GM04504 (cell line): ENCODE data around the gene TTPAL.

Experiments used
- DNase-seq: peaks from one replicate; pipeline ENCODE4 v3.0.0-alpha.2; 2012; ENCODE audit warnings: low read depth

The TTPAL gene

GRCh38 chr20:44497761-44498160 lies 22.1 kb downstream of the TTPAL start:
- no peak for DNase-seq

- DNase-seq = no peak
These were observed 24.5 kb downstream of the TTPAL start for GRCh38 chr20:44500221-44500620.

GRCh38 chr20:44501448-44501847 lies 25.8 kb downstream of the TTPAL start:
- peak; percentile 73 for DNase-seq

GRCh38 chr20:44502968-44503367 lies 27.3 kb downstream of the TTPAL start:
- DNase-seq = no peak

- no peak for DNase-seq
These were observed 29.0 kb downstream of the TTPAL start for GRCh38 chr20:44504402-44505307.

GRCh38 chr20:44509762-44510161 lies 34.1 kb downstream of the TTPAL start:
- no peak for DNase-seq

- DNase-seq = no peak
These were observed 38.2 kb downstream of the TTPAL start for GRCh38 chr20:44513871-44514270.

GRCh38 chr20:44516491-44516890 lies 40.8 kb downstream of the TTPAL start:
- no peak for DNase-seq

- no peak for DNase-seq
These were observed 41.8 kb downstream of the TTPAL start for GRCh38 chr20:44517454-44517853.

- DNase-seq = no peak
These were observed 42.6 kb downstream of the TTPAL start for GRCh38 chr20:44518248-44518647.

- DNase-seq = no peak
These were observed 45.2 kb downstream of the TTPAL start for GRCh38 chr20:44520881-44521280.

GRCh38 chr20:44521484-44522481 lies 46.1 kb downstream of the TTPAL start, which contains the start of gene SERINC3:
SERINC3 (minus strand) TSS chr20:44522070; CDS start chr20:44521951, 119 bp downstream.
- DNase-seq = peak; percentile 88

GRCh38 chr20:44522841-44523240 lies 47.2 kb downstream of the TTPAL start:
- DNase-seq = no peak

GRCh38 chr20:44523746-44524145 lies 48.1 kb downstream of the TTPAL start:
- no peak for DNase-seq

- DNase-seq = no peak
These were observed 50.5 kb downstream of the TTPAL start for GRCh38 chr20:44526129-44526528.

- no peak for DNase-seq
These were observed 52.1 kb downstream of the TTPAL start for GRCh38 chr20:44527716-44528199.

- DNase-seq = no peak
These were observed 52.6 kb downstream of the TTPAL start for GRCh38 chr20:44528309-44528708.

GRCh38 chr20:44532259-44532980 lies 56.7 kb downstream of the TTPAL start:
- DNase-seq = no peak

- DNase-seq = no peak
These were observed 57.3 kb downstream of the TTPAL start for GRCh38 chr20:44532981-44533331.

- DNase-seq = no peak
These were observed 58.3 kb downstream of the TTPAL start for GRCh38 chr20:44533928-44534327.

GRCh38 chr20:44536175-44536574 lies 60.5 kb downstream of the TTPAL start:
- DNase-seq = no peak

- DNase-seq = no peak
These were observed 62.3 kb downstream of the TTPAL start for GRCh38 chr20:44537993-44538392.
